HG02588 (cell line): ENCODE measurements around the gene KRTAP5-3.

Experiments used
- ATAC-seq: cut with Tn5 transposase; IDR thresholded peaks from one replicate; pipeline ENCODE4 v1.9.1; 2021; ENCODE audit warnings: mild to moderate bottlenecking, moderate library complexity; ENCODE audit not compliant: unreplicated experiment

The KRTAP5-3 gene

GRCh38 chr11:1566381-1567051, 41.7 kb downstream of the KRTAP5-3 start:
- no peak for ATAC-seq

DNA sequence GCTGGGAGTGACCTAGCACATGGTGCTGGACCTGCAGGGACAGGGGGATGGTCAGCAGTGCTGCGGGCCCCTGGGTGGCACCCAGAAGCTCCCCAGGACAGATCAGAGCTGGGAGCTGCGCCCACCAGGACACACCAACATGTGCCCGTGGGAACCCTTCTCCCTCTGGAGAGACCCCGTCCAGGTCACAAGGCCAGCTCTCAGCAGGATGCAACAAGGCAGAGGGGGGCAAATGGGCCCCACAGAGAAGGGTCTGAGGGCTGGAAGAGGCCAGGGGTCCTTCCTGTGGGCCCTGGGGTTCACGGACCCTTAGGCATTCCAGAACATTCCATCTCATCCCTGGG, 42.4 kb downstream of the KRTAP5-3 start:
- ATAC-seq, result no peak

- ATAC-seq, result no peak
Measured at GRCh38 chr11:1565173-1565903, 42.9 kb downstream of the KRTAP5-3 start.

GRCh38 chr11:1564535-1565172, 43.6 kb downstream of the KRTAP5-3 start:
- ATAC-seq, result no peak

- no peak for ATAC-seq
Measured at GRCh38 chr11:1563697-1564534, 44.3 kb downstream of the KRTAP5-3 start.

GRCh38 chr11:1563149-1563638, 45.1 kb downstream of the KRTAP5-3 start:
- no peak for ATAC-seq

- ATAC-seq, result no peak
Measured at GRCh38 chr11:1562469-1563148, 45.7 kb downstream of the KRTAP5-3 start.

GRCh38 chr11:1561955-1562354, 46.3 kb downstream of the KRTAP5-3 start:
- no peak for ATAC-seq

GRCh38 chr11:1561266-1561665, 47.0 kb downstream of the KRTAP5-3 start:
- ATAC-seq, result no peak

DNA sequence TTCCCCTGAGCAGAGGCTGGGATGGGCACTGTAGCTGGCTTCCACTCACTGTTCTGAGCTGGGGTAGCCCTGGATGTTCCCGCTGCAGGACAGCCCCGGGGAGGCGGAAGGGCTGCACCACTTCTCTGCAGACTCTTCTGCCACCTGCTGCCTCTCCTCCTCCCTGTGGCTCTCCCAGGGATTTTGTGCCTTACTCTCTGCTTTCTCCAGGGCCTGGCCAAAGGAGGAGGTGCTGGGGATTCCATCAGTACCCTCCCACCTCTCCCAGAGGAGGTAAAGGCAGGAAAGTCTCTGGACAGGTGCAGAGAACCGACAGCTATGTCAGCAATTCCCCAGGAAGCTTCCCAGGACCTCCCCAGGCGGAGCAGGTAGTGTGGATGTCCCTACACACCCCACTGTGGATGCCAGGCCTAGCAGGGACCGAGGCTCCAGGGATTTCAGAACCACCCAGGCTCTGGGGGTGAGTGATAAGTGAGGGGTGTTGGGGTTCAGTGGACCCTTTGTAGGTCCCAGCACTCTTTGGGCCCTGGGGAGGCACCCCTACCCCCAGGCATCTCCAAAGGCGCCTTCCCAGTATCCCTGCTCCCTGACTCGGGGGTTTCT, 47.5 kb downstream of the KRTAP5-3 start:
- ATAC-seq, result no peak

DNA sequence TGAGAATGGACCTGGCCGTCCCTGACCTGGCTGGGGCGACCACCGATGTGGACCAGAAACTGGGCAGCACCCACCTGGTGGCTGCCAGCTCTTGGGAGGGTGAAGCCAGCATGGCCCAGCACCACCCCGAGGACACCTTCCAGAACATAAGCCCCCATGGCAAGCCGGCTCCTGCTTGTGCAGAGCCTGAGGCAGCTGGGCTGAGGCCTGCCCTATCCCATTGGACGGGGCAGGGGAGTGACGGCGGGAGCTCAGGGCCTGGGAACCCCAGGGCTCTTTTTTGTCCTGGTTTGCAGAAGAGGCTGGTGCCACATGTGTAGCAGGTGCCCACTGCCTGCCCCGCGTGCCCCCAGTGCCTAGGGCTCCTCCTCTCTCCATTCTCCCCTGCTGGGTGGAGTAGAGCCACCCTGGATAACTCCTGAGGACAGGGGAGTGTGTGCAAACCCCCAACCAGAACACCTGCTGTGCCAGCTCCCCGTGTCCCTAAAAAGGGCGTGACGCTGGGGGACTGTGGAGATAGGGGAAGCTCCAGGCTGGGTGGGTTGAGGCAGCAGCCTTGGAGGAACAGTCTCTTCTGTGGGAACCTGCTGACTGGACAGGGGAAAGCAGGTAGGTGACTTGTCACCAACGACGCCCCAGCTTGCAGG, 48.1 kb downstream of the KRTAP5-3 start:
- no peak for ATAC-seq

DNA sequence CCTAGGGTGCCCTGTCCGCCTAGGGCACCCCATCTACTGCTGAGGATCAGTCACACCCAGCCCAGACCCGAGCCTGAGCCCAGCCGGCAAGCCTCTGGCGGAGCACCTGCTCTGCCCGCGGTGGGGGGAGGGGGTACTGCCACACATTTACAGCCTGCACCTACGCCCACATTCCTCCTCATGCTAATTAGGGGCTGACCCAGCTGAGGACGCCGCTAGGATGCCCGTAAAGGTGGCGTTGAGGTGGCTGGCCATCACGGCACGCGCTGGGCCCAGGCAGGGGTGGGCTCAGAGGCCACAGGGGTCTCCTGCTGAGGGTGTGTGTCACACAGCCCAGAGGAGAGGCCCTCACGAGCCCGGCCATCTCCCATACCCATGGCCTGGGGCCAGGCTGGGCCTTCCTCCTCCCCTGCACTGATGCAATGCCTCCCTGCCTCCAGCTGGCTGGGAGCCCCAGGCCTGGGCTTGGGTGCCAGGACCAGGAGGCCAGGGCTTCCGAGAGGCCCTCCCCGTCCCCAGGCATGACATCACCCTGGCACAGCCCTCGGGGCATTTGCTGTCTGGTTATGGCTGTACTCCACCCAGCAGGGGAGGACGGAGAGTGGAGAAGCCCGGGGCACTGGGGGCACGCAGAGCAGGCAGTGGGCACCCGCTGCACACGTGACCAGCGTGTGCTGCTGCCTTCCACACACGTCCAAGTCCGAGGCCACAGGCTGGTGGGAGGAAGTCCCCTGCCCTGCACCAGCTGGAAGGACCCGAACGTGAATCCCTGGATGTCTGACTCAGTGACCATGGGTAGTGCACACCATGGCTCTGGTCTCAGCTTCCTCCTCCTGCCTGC, 48.9 kb downstream of the KRTAP5-3 start:
- ATAC-seq, result no peak

GRCh38 chr11:1558775-1559110, 49.5 kb downstream of the KRTAP5-3 start:
- ATAC-seq, result no peak

GRCh38 chr11:1557904-1558774, 50.1 kb downstream of the KRTAP5-3 start:
- ATAC-seq, result no peak
